Right lobe of liver (tissue), 4 donors: Measurements from ENCODE around the gene CPTP.

ENCODE experiments used
- POLR2A ChIP-seq: fragments of 450-650 bp; IDR thresholded peaks from one replicate; pipeline ENCODE4 v1.6.1; 2017; ENCODE audit warnings: antibody characterized with exemption, mild to moderate bottlenecking
- TF ChIP-seq, protein P1 (sequence below), 4 donors: fragments of 200-600 bp in 3 of 4; fragments of 450-650 bp in 1 of 4; IDR thresholded peaks; one replicate each; pipeline versions ENCODE4 v1.5.1 to v1.8.0; 2016 to 2022; ENCODE audit warnings: antibody characterized with exemption in 4 of 4, mild to moderate bottlenecking in 2 of 4
- donor health status: DM: no; HTN: no; CAD: no.
- donor health status: DM: no; HTN: no; CAD: no.
- donor health status: DM: no; HTN: yes; CAD: no.

DNA sequence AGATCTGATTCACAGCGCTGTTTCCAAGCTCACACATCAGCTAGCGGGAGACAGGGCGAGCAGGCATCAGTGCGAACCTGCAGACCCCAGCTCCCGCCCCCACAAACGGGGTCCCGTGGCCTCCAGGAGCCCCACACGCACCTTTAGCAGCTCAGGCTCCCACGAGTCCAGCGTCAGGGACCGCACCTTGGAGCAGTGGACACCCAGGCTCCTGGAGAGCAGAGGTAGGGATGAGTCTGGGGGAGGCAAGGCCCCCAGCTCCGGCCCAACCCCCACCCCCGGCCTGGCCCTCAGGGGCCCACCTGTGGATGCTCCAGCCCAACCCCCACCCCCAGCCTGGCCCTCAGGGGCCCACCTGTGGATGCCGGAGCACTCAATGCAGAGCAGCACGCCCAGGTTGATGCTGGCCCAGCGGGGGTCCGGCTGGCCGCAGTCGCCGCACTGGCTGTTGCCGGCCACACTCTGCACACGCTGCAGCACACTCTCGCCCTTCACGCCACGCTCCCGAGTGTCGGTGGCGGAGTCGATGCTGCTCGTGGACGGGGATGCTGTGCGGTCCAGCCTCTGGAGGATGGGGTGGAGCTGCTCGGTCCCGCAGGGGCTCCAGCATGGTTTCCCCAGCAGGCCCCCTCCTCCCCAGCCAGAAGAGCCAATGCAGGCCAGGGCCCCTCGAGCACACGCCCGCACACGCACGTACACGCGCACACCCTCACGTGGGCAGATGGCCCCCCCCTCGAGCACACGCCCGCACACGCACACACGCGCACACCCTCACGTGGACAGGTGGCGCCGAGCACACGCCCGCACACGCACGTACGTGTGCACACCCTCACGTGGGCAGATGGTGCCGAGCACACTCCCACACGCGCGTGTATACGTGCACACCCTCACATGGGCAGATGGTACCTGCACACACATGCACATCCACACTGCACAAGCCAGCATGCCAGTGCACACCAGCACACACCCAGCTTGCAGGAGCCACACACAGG is 28.2 kb upstream of the CPTP start:
- TF ChIP-seq, protein P1, sequence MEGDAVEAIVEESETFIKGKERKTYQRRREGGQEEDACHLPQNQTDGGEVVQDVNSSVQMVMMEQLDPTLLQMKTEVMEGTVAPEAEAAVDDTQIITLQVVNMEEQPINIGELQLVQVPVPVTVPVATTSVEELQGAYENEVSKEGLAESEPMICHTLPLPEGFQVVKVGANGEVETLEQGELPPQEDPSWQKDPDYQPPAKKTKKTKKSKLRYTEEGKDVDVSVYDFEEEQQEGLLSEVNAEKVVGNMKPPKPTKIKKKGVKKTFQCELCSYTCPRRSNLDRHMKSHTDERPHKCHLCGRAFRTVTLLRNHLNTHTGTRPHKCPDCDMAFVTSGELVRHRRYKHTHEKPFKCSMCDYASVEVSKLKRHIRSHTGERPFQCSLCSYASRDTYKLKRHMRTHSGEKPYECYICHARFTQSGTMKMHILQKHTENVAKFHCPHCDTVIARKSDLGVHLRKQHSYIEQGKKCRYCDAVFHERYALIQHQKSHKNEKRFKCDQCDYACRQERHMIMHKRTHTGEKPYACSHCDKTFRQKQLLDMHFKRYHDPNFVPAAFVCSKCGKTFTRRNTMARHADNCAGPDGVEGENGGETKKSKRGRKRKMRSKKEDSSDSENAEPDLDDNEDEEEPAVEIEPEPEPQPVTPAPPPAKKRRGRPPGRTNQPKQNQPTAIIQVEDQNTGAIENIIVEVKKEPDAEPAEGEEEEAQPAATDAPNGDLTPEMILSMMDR (IDR thresholded peaks at IDR 0.05) = no peak
- TF ChIP-seq POLR2A = no peak
